DMS53 treated with DMSO at 0.1 percent for 48 hours (cell line): ENCODE data around the gene SCYL3.
A peak's percentile ranks its signal among the peaks of the same experiment; 100 is the strongest.
"Not testable (repeated sequence)": the region's sequence is repeated elsewhere in the genome, so short reads cannot be mapped to it uniquely, and the experiment has no call there.

Experiments used
- DNase-seq: peaks from one replicate; lab custom pipeline; 2025; ENCODE audit not compliant: unreplicated experiment; lab: John Stamatoyannopoulos, UW

SCYL3 gene

GRCh38 chr1:169893645-169894423 lies at the start of gene SCYL3:
Gene SCYL3, minus strand, starts transcription at chr1:169893896. Its CDS starts 5,056 bp downstream, at chr1:169888840.
- DNase-seq = peak; percentile 97

- DNase-seq = peak; percentile 54
Measured at GRCh38 chr1:169941982-169942830, 48.5 kb upstream of the SCYL3 start.

- peak; percentile 2 for DNase-seq
Measured at GRCh38 chr1:169933984-169934725, 40.5 kb upstream of the SCYL3 start.

DNA sequence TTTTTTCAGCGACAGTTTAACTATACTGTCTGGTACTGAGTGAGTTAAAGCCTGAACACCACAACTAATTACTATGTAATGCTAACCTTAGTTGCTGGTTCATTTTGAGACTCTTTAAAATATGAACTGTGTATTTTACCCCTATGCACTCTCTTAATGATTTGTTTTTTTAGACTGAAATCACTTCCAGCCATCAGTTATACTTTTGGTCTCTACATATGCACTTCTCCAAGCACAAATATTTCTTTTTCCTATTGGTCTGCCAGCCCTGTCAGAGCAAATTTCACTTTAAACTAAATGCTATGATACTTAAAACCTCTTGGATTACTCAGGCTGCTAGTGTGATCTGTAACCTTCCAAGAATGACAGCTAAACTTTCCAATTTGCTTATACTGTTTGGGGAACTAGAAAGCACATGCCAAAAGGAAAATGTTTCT lies 38.1 kb upstream of the SCYL3 start:
- no peak for DNase-seq

GRCh38 chr1:169929210-169929526 lies 35.5 kb upstream of the SCYL3 start:
- DNase-seq = no peak

DNA sequence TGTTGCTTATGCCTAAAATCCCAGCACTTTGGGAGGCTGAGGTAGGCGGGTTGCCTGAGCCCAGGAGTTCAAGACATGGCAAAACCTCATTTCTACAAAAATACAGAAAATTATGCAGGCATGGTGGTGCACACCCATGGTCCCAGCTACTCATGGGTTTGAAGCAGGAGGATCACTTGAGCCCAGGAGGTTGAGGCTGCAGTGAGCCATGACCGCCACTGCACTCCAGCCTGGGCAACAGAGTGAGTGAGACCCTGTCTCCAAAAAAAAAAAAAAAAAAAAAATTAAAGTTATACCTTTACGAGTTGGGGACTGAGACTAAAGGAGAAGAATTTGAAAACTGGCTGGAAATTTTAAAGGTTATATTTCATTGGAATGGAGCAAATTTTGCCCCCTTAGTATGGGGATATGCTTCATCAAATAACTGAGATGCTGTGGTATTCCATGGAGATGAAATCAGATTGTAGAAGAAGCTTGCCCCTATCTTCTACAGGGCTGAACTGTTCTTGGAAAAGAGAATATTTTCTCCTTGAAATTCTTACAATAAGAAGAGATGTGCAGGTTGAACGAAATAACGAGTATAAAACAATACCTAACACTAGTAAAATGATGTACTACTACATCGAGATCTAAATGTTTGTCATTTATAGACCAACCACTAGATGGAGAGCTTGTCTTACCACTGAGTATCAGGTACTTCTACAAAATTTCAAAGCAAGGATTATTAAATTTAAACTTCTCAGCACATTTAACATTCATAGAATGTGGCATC lies 34.9 kb upstream of the SCYL3 start:
- DNase-seq = peak; percentile 75

DNA sequence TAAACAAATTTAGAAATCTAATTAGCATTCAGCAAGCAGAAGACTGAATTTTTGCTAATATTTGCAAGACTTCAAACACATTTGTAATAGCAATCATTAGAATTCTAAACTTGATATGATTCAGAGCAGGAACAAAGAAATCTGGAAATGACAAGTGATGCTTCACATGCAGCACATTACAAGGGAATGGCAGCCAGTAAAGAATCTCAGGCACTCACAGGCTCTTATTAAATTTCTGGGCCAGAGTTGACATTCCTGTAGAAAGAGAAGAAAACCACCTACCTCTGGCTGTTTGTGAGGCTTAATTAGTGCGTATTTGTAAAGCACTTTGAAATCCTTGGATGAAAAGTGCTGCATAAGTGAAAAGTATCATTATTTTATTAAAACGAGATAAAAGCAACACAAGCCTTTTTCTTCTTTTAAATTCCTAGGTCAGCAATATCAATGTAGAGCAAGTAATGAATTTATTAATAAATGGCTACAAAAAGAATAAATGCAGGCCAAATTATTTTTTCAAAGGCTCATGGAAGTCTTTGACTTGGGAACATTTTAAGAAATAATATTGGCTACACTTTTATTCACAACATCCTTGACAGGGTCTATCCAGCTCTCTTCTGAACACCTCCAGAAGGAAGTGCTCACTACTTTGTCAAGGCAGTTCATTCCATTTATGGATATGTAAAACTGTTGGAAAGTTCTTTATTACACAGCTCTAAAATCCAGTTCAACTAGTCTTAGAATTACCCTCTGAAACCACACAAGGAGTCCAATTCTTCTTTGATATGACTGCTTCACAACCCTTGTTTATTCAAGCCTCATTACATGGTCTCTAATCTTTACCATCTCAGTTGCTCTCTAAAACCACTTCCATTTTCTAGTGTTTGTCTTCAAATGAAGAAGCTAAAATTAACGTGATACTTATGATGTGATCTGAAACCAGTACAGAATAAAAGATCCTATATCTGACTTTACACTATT lies 32.1 kb upstream of the SCYL3 start:
- no peak for DNase-seq

DNA sequence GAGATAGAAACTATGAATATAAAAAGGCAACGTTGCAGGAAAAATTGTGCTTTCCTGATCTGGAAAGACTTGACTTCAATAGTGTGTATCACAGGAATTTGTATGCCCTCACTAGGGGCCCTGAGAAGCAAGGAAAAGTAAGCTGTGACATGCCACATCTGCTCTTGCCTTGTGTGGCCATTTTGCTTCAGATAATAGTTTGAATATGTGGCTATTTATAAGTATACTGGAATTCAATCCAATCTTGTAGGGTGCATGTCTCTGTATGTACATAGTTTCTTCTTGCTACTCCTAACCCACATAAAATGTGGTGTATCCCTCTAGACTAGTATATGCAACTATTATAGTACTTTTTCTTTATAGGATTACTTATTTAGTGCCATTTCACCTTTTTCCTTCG lies 31.1 kb upstream of the SCYL3 start:
- no peak for DNase-seq

GRCh38 chr1:169924063-169924462 lies 30.4 kb upstream of the SCYL3 start:
- no peak for DNase-seq

DNA sequence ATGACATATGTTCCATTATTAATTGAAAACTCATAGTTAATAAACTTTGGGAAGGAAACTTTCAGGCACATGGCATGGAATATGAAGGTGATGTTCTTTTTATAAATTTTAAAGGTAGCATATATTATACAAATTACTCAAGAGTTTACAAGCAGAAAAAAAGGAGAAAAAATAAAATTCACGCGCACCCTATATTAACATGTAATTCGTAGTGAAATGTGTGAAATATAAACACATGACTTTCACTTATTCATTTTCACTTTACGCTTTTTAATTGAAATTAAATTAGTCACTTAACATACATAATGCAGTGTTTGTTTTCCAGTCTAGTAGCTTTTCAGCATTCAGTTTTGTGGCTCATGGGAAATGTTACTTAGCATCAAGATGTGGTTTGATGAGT lies 27.4 kb upstream of the SCYL3 start:
- DNase-seq = no peak

- DNase-seq = no peak
Measured at GRCh38 chr1:169918927-169919326, 25.2 kb upstream of the SCYL3 start.

DNA sequence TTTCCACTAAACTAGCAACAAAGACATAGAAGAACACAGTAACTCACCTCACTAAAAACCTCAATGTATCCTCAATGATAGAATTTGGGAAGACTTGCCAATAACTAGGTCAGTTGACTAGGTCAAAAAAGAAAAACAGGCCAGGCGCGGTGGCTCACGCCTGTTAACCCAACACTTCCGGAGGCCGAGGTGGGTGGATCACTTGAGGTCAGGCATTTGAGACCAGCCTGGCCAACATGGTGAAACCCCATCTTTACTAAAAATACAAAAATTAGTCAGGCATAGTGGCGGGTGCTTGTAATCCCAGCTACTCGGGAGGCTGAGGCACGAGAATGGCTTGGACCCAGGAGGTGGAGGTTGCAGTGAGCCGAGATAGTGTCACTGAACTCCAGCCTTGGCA lies 24.5 kb upstream of the SCYL3 start:
- not testable (repeated sequence) for DNase-seq

DNA sequence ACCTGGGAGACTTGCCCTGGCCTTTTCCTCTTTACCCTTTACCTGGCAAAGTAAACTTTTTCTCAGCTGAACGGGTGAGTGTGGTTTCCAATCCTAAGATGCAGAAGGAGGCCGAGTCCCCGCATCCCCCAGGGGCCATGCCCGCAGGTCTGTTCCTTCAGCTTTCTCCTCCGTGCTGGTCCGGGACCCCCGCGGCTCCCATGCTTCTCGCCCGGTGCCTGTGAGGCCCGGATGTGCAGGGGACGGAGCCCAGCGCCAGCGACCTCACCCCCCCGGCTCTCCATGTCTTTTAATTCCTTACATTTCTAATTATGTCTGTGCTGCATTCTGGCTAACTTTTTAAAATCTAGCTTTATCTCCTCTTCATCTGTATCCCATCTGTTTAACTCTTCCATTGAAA lies 21.5 kb upstream of the SCYL3 start:
- no peak for DNase-seq

DNA sequence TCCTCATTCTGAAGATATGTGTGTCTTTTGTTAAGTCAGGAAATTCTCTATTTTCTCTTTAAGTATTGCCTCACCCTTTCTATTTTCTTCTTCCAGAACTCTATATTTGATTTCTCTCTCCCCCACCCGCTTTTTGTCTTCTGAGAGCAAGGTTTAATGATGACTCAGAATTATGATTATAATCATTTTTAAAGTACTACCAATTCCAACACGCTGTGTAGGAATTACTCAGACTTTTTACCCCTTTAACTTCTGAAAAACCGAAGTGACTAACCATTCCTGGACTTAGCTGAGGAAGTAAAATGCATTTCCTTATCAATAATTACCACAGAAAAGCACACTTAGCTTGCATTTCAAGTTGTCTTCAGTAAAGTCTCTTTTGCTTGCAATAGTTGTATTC lies 20.8 kb upstream of the SCYL3 start:
- no peak for DNase-seq

DNA sequence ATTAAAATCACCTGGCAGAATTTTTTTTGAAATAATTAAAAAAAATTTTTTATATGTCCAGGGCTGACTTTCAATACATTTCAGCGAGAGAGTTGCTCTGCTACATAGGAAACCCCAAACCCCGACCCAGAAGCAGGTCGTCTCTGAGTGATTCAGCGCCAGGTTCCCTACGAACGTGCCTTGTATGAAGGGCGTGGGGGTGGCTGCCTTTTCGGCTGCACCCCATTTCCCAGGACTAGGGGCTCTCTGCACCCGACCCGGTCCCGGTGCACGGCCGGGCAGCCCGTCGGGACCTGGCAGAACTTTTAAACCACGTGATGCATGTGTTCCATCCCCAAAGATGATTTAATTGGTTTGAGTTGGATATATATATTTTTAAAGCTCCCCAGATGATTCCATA lies 15.8 kb upstream of the SCYL3 start:
- no peak for DNase-seq

DNA sequence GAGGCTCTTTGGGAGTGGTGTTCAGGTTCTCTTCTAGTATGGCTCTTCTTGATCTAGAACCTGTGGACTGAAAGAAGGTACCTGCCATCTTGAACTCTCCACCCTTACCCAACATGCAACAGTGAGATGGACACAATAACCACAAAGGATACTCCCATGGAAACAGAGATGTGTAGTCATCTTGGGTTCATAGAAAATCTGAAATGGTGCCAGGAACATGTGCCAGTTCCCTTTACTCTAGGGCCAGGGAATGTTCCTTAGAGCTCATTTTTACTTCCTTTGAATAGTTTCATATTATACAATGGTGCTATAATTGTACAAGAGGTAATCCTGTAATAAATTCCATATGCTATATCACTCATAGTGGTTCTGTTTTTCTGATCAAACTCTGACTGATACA lies 13.2 kb upstream of the SCYL3 start:
- no peak for DNase-seq

- DNase-seq = no peak
Measured at GRCh38 chr1:169904834-169905233, 11.1 kb upstream of the SCYL3 start.

DNA sequence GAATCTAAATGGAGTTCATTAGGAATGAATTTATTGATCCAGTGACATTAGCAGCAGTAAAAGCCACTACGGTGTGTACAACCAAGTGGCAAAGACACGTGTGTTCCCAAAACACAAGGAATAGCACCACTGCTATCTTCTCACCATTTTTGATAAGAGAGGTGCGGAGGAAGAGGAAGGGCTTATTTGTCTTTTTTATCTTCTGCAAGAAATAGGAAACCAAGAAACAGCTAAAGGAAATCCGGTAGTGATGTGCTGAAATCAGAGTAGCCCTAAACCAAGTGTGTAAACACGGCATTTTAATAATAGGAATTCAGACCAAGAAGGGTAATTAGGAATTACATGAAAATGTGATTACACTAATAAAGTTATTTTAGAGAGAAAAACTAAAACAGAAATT lies 9.1 kb upstream of the SCYL3 start:
- no peak for DNase-seq

DNA sequence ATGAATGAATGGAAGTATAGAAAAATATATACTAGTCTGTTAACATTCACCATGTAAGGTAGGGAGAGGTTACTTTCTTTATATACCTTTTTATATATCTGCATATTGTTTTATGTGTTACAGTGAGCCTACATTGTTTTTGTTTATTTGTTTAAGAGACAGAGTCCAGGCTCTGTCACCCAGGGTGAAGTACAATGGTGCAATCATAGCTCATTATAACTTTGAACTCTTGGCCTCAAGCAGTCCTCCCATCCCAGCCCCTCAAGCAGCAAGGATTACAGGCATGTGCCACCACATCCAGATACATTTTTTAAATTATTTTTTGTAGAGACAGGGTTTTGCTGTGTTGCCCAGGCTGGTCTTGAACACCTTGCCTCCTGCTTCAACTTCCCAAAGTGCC lies 7.4 kb upstream of the SCYL3 start:
- DNase-seq = no peak

DNA sequence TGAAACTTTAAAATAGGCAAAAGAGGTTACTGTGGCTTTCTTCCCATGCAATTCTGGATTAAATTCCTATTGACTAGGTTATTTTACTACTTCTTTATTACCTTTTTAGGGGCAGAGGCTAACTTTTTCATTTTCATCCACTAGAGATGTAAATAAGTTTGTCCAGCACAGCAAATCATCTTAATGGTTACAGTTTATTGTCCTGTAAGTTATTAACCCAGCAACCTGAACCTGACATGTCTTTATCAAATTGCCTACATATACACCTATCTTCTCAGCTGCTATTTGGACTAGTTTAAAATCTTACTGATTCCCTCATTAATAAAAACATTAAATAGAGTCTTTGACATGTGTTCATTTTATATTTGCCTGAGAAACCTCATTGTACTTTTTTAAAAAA lies 6.9 kb upstream of the SCYL3 start:
- no peak for DNase-seq
